H1 (cell line): ENCODE results near the gene SETD1B. TPM values are rescaled to one million over a fixed set of nuclear protein-coding genes. Genes with fewer than 3 reads are reported as not detected.

ENCODE experiments used
- CBX8 ChIP-seq: fragments of 300-800, 300-1000 bp; sonication (generic); IDR thresholded peaks from 2 replicates; pipeline ENCODE4 v1.7.1; 2016; ENCODE audit warnings: low read depth, low read length, borderline replicate concordance
- CEBPB ChIP-seq: IDR thresholded peaks from 2 replicates; pipeline ENCODE4 v1.6.1; 2012; ENCODE audit warnings: low read depth, low read length
- EP300 ChIP-seq, 2 experiments: IDR thresholded peaks; 1 replicate in 1 of 2; 2 replicates in 1 of 2; pipeline ENCODE4 v1.6.1; 2011 to 2012; ENCODE audit warnings: low read depth in 2 of 2, low read length in 2 of 2, mild to moderate bottlenecking in 2 of 2, borderline replicate concordance in 1 of 2, inconsistent platforms in 1 of 2, moderate library complexity in 1 of 2
- GTF2F1 ChIP-seq: IDR thresholded peaks from 2 replicates; pipeline ENCODE4 v1.6.1; 2012; ENCODE audit warnings: low read depth, low read length, improper control_type of control experiment, borderline replicate concordance
- JUN ChIP-seq: IDR thresholded peaks from 2 replicates; pipeline ENCODE4 v1.6.1; 2011; ENCODE audit warnings: low read depth, mild to moderate bottlenecking, improper control_type of control experiment, low read length
- JUND ChIP-seq: IDR thresholded peaks from 2 replicates; pipeline ENCODE4 v1.6.1; 2011; ENCODE audit warnings: mild to moderate bottlenecking, improper control_type of control experiment, low read length
- KDM1A ChIP-seq: fragments of 200-600, 300-600 bp; sonication (generic); IDR thresholded peaks from 2 replicates; pipeline ENCODE4 v1.7.1; 2016; ENCODE audit warnings: mild to moderate bottlenecking, low read length, borderline replicate concordance
- NRF1 ChIP-seq: IDR thresholded peaks from 2 replicates; pipeline ENCODE4 v1.6.1; 2011; ENCODE audit warnings: mild to moderate bottlenecking, low read depth, low read length, improper control_type of control experiment
- SP4 ChIP-seq: IDR thresholded peaks from 2 replicates; pipeline ENCODE4 v1.6.1; 2012; ENCODE audit warnings: low read length, inconsistent platforms
- YY1 ChIP-seq: IDR thresholded peaks from 2 replicates; pipeline ENCODE4 v1.6.1; 2011; ENCODE audit warnings: low read depth, mild to moderate bottlenecking, low read length
- polyA plus RNA-seq, 7 experiments: library from polyadenylated mRNA; depleted of rRNA in 3 of 7; stranded (reverse) in 5 of 7; unstranded in 2 of 7; fragments of >200 nt in 5 of 7; fragments of 200-250 nt in 2 of 7; gene quantifications; 1 replicate in 5 of 7; 2 replicates in 1 of 7; 4 replicates in 1 of 7; pipeline versions ENCODE4 v1.2.1 to v1.2.3, GENCODE V29; 2011 to 2013; ENCODE audit warnings: missing spikeins in 2 of 7, mixed read lengths in 2 of 7
- total RNA-seq: library from RNA; stranded (reverse); fragmentation: NEBNext Ultra II Directional; extraction: Animal tissue kit (Norgen Biotek cat#: 25700); gene quantifications from 2 replicates; pipeline ENCODE4 v1.2.1, GENCODE V29; 2021
- TF ChIP-seq, protein P1 (sequence below): fragments of 300-600 bp; sonication (generic); IDR thresholded peaks from 2 replicates; pipeline ENCODE4 v1.7.1; 2012; ENCODE audit warnings: low read length, moderate library complexity, mild to moderate bottlenecking, inconsistent platforms; ENCODE audit not compliant: insufficient replicate concordance

SETD1B gene
- total and polyA plus RNA-seq, 2 of the 8 experiments (the other 6 are each of a cell fraction or from before 2014, with no cell fraction given): 1.3 to 17.7 TPM

DNA sequence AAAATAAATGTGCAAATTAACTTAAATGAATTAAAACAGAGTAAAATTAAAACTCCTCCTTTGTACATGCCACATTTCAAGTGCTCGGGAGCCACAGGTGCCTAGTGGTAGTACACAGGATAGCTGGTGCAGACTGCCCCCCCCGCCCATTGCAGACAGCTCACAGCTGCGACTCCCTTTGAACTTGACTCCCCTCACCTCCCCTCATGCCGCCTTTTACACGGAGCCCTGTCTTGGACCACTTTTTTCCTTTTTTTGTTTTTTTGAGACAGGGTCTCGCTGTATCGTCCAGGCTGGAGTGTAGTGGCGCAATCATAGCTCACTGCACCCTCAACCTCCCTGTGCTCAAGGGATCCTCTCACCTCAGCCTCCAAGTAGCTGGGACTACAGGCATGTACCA is 11.5 kb downstream of the SETD1B start (continued):
- TF ChIP-seq, protein P1, sequence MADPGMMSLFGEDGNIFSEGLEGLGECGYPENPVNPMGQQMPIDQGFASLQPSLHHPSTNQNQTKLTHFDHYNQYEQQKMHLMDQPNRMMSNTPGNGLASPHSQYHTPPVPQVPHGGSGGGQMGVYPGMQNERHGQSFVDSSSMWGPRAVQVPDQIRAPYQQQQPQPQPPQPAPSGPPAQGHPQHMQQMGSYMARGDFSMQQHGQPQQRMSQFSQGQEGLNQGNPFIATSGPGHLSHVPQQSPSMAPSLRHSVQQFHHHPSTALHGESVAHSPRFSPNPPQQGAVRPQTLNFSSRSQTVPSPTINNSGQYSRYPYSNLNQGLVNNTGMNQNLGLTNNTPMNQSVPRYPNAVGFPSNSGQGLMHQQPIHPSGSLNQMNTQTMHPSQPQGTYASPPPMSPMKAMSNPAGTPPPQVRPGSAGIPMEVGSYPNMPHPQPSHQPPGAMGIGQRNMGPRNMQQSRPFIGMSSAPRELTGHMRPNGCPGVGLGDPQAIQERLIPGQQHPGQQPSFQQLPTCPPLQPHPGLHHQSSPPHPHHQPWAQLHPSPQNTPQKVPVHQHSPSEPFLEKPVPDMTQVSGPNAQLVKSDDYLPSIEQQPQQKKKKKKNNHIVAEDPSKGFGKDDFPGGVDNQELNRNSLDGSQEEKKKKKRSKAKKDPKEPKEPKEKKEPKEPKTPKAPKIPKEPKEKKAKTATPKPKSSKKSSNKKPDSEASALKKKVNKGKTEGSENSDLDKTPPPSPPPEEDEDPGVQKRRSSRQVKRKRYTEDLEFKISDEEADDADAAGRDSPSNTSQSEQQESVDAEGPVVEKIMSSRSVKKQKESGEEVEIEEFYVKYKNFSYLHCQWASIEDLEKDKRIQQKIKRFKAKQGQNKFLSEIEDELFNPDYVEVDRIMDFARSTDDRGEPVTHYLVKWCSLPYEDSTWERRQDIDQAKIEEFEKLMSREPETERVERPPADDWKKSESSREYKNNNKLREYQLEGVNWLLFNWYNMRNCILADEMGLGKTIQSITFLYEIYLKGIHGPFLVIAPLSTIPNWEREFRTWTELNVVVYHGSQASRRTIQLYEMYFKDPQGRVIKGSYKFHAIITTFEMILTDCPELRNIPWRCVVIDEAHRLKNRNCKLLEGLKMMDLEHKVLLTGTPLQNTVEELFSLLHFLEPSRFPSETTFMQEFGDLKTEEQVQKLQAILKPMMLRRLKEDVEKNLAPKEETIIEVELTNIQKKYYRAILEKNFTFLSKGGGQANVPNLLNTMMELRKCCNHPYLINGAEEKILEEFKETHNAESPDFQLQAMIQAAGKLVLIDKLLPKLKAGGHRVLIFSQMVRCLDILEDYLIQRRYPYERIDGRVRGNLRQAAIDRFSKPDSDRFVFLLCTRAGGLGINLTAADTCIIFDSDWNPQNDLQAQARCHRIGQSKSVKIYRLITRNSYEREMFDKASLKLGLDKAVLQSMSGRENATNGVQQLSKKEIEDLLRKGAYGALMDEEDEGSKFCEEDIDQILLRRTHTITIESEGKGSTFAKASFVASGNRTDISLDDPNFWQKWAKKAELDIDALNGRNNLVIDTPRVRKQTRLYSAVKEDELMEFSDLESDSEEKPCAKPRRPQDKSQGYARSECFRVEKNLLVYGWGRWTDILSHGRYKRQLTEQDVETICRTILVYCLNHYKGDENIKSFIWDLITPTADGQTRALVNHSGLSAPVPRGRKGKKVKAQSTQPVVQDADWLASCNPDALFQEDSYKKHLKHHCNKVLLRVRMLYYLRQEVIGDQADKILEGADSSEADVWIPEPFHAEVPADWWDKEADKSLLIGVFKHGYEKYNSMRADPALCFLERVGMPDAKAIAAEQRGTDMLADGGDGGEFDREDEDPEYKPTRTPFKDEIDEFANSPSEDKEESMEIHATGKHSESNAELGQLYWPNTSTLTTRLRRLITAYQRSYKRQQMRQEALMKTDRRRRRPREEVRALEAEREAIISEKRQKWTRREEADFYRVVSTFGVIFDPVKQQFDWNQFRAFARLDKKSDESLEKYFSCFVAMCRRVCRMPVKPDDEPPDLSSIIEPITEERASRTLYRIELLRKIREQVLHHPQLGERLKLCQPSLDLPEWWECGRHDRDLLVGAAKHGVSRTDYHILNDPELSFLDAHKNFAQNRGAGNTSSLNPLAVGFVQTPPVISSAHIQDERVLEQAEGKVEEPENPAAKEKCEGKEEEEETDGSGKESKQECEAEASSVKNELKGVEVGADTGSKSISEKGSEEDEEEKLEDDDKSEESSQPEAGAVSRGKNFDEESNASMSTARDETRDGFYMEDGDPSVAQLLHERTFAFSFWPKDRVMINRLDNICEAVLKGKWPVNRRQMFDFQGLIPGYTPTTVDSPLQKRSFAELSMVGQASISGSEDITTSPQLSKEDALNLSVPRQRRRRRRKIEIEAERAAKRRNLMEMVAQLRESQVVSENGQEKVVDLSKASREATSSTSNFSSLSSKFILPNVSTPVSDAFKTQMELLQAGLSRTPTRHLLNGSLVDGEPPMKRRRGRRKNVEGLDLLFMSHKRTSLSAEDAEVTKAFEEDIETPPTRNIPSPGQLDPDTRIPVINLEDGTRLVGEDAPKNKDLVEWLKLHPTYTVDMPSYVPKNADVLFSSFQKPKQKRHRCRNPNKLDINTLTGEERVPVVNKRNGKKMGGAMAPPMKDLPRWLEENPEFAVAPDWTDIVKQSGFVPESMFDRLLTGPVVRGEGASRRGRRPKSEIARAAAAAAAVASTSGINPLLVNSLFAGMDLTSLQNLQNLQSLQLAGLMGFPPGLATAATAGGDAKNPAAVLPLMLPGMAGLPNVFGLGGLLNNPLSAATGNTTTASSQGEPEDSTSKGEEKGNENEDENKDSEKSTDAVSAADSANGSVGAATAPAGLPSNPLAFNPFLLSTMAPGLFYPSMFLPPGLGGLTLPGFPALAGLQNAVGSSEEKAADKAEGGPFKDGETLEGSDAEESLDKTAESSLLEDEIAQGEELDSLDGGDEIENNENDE: no peak
- TF ChIP-seq YY1 (no peak), NRF1 (no peak), SP4 (no peak), CEBPB (no peak), JUND (no peak), KDM1A (no peak), JUN (no peak), EP300 (IDR thresholded peaks at IDR 0.05; ENCODE audit: borderline replicate concordance in 1 of 2, low read depth in 2 of 2, low read length in 2 of 2) (no peak), GTF2F1 (no peak), CBX8 (no peak)
